WTC11 (cell line): ENCODE measurements around the gene SEPTIN10. TPM values are rescaled to one million over a fixed set of nuclear protein-coding genes. Genes with fewer than 3 reads are reported as not detected.
"Not testable (repeated sequence)": the region's sequence is repeated elsewhere in the genome, so short reads cannot be mapped to it uniquely, and the experiment has no call there.

Source experiments
- ATAC-seq: fragments of 200-7000 bp; cut with Tn5 transposase; 2 replicates; pipeline ENCODE4 v1.10.0; 2021; ENCODE audit warnings: mild to moderate bottlenecking, moderate library complexity
- CTCF ChIA-PET: fragments of 300-600 bp; sonication (Branson Sonifier 250); formaldehyde crosslinking; loops from one replicate; lab custom pipeline; 2021; ENCODE audit warnings: antibody characterized with exemption; lab: Charles Lee
- POLR2A ChIA-PET: fragments of 350-600 bp; sonication (Branson Sonifier 250); formaldehyde crosslinking; loops from one replicate; lab custom pipeline; 2021; ENCODE audit warnings: antibody characterized with exemption; lab: Charles Lee
- DNase-seq: peaks from one replicate; pipeline ENCODE4 v3.0.0; 2021; ENCODE audit warnings: low spot score
- H3K27ac Mint-ChIP-seq: 2 replicates; pipeline ENCODE4 v1.8.0; 2021; ENCODE audit warnings: mixed read lengths
- H3K27me3 Mint-ChIP-seq: 2 replicates; pipeline ENCODE4 v1.8.0; 2021; ENCODE audit warnings: low read depth, mild to moderate bottlenecking, moderate library complexity, mixed read lengths
- H3K36me3 Mint-ChIP-seq: 2 replicates; pipeline ENCODE4 v1.8.0; 2021; ENCODE audit warnings: mixed read lengths
- H3K4me1 Mint-ChIP-seq: 2 replicates; pipeline ENCODE4 v1.8.0; 2022; ENCODE audit warnings: mixed read lengths
- H3K4me3 Mint-ChIP-seq: 2 replicates; pipeline ENCODE4 v1.8.0; 2021; ENCODE audit warnings: mild to moderate bottlenecking, moderate library complexity, mixed read lengths
- H3K9me3 Mint-ChIP-seq: 2 replicates; pipeline ENCODE4 v1.8.0; 2021; ENCODE audit warnings: mixed read lengths
- CBFB ChIP-seq: sonication (generic); formaldehyde crosslinking; IDR thresholded peaks from 2 replicates; pipeline ENCODE4 v1.8.1; 2022; ENCODE audit warnings: mild to moderate bottlenecking, low read depth, missing genetic modification reagents
- GABPB1 ChIP-seq: sonication (generic); formaldehyde crosslinking; IDR thresholded peaks from 2 replicates; pipeline ENCODE4 v1.8.1; 2023; ENCODE audit warnings: mild to moderate bottlenecking, missing genetic modification reagents
- HMGA2 ChIP-seq: fragments of 250-450 bp; sonication (Bioruptor Pico); IDR thresholded peaks from 2 replicates; pipeline ENCODE4 v1.4.0; 2021; ENCODE audit warnings: mild to moderate bottlenecking, moderate library complexity
- IRF1 ChIP-seq: sonication (generic); formaldehyde crosslinking; IDR thresholded peaks from 2 replicates; pipeline ENCODE4 v1.8.0; 2023; ENCODE audit warnings: missing genetic modification reagents
- IRF2 ChIP-seq: sonication (generic); formaldehyde crosslinking; IDR thresholded peaks from 2 replicates; pipeline ENCODE4 v1.8.0; 2022; ENCODE audit warnings: low read depth, missing genetic modification reagents, borderline replicate concordance
- JAZF1 ChIP-seq: fragments of 250-450 bp; sonication (Bioruptor Pico); IDR thresholded peaks from 2 replicates; pipeline ENCODE4 v1.9.0; 2021; ENCODE audit warnings: moderate library complexity, mild to moderate bottlenecking, inconsistent platforms
- JUN ChIP-seq: sonication (generic); formaldehyde crosslinking; IDR thresholded peaks from 2 replicates; pipeline ENCODE4 v1.8.0; 2023; ENCODE audit warnings: mild to moderate bottlenecking, missing genetic modification reagents
- KAT7 ChIP-seq: sonication (generic); formaldehyde crosslinking; IDR thresholded peaks from 2 replicates; pipeline ENCODE4 v1.8.1; 2023; ENCODE audit warnings: missing genetic modification reagents, mild to moderate bottlenecking, borderline replicate concordance
- MYBL2 ChIP-seq: sonication (generic); formaldehyde crosslinking; IDR thresholded peaks from 2 replicates; pipeline ENCODE4 v1.8.1; 2023; ENCODE audit warnings: mild to moderate bottlenecking, moderate library complexity, missing genetic modification reagents
- OVOL2 ChIP-seq: fragments of 250-450 bp; sonication (Bioruptor Pico); IDR thresholded peaks from 2 replicates; pipeline ENCODE4 v1.9.0; 2021; ENCODE audit warnings: mild to moderate bottlenecking, borderline replicate concordance
- RELA ChIP-seq: sonication (generic); formaldehyde crosslinking; IDR thresholded peaks from 2 replicates; pipeline ENCODE4 v1.8.1; 2022; ENCODE audit warnings: missing genetic modification reagents, mild to moderate bottlenecking, borderline replicate concordance
- STAT6 ChIP-seq: sonication (generic); formaldehyde crosslinking; conservative IDR thresholded peaks from 2 replicates; pipeline ENCODE4 v1.8.1; 2023; ENCODE audit warnings: mild to moderate bottlenecking, low read depth, missing genetic modification reagents, moderate library complexity
- TEAD4 ChIP-seq: sonication (generic); formaldehyde crosslinking; IDR thresholded peaks from 2 replicates; pipeline ENCODE4 v1.8.0; 2022; ENCODE audit warnings: mild to moderate bottlenecking, missing genetic modification reagents
- TP53 ChIP-seq: sonication (generic); formaldehyde crosslinking; IDR thresholded peaks from 2 replicates; pipeline ENCODE4 v1.8.1; 2023; ENCODE audit warnings: mild to moderate bottlenecking, missing genetic modification reagents
- USF1 ChIP-seq: sonication (generic); formaldehyde crosslinking; IDR thresholded peaks from 2 replicates; pipeline ENCODE4 v1.8.0; 2022; ENCODE audit warnings: mild to moderate bottlenecking, missing genetic modification reagents
- ZBTB43 ChIP-seq: sonication (generic); formaldehyde crosslinking; IDR thresholded peaks from 2 replicates; pipeline ENCODE4 v1.8.1; 2023; ENCODE audit warnings: mild to moderate bottlenecking, missing genetic modification reagents
- ZNF138 ChIP-seq: sonication (generic); formaldehyde crosslinking; conservative IDR thresholded peaks from 2 replicates; pipeline ENCODE4 v1.8.1; 2022; ENCODE audit warnings: mild to moderate bottlenecking, moderate library complexity, missing genetic modification reagents
- ZNF396 ChIP-seq: fragments of 250-450 bp; sonication (Bioruptor Pico); IDR thresholded peaks from 2 replicates; pipeline ENCODE4 v1.8.0; 2021; ENCODE audit warnings: mild to moderate bottlenecking, moderate library complexity, borderline replicate concordance
- ZNF416 ChIP-seq: fragments of 250-450 bp; sonication (Bioruptor Pico); IDR thresholded peaks from 2 replicates; pipeline ENCODE4 v1.9.0; 2021; ENCODE audit warnings: mild to moderate bottlenecking, inconsistent platforms
- total RNA-seq: library from RNA; stranded (reverse); gene quantifications from 3 replicates; pipeline ENCODE4 v1.2.3, GENCODE V29; 2021
- TF ChIP-seq, protein P1 (sequence below): sonication (generic); formaldehyde crosslinking; IDR thresholded peaks from 2 replicates; pipeline ENCODE4 v1.8.1; 2022; ENCODE audit warnings: mild to moderate bottlenecking, missing genetic modification reagents, moderate library complexity, borderline replicate concordance
- TF ChIP-seq, protein P2 (sequence below): sonication (generic); formaldehyde crosslinking; IDR thresholded peaks from 2 replicates; pipeline ENCODE4 v1.8.1; 2023; ENCODE audit warnings: mild to moderate bottlenecking, missing genetic modification reagents, borderline replicate concordance

SEPTIN10 gene
- total RNA-seq, 1 experiment from 2014 or later: 86.8 TPM

DNA sequence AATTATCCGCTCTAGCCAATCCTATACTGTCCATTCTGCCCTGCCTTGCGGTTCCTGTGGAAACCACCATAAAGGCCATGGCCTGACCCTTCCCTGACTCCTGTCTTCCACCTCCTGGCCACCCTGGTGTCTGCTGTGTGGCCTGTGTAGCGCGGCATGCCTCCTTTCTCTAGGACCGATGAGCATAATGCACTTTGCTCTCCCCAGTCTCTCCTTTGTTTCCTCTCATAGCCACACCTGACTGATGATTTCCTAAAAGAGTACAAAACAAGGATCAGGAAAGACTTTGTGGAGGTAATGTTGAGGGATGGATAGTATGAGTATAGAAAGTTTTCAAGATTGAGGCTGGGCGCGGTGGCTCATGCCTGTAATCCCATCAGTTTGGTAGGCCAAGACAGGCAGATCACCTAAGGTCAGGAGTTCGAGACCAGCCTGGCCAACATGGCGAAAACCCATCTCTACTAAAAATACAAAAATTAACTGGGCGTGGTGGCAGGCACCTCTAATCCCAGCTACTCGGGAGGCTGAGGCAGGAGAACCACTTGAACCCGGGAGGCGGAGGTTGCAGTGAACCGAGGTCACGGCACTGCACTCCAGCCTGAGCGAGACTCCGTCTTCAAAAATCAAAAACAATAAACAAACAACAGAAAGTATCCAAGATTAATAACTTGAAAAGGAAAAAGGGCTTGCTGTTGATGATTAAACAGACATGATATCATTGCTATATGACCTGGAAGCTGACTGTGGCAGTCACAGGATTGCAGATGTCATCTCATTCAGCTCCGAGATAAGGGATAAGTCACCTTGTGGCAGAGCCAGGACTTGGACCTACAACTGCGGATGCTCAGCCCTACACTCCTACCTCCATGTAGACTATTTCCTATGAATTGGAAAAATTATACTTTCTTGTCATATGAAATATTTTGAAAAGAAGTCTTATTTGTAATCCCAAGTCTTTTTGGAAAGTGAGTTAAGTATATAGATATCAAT lies 17.0 kb upstream of the SEPTIN10 start:
- Mint-ChIP-seq H3K27me3 (no peaks in the 10 kb centered on the region), H3K27ac (no peak overlapping the region; the same call in 1 of the 2 replicates), H3K36me3 (no peaks in the 10 kb centered on the region), H3K9me3 (no peaks in the 10 kb centered on the region), H3K4me3 (no peak overlapping the region), H3K4me1 (no peaks in the 10 kb centered on the region)
- ATAC-seq: no peak
- ChIA-PET POLR2A (no interaction called here), CTCF (interaction anchor here (0.6 kb wide), 1 partner anchor 105 kb away, joined by 3 read pairs; no protein-coding TSS in a partner anchor)
- no peak for DNase-seq
- TF ChIP-seq OVOL2 (CRISPR knock-in tag): no peak
- no peak for TF ChIP-seq STAT6 (CRISPR knock-in tag)
- TF ChIP-seq TP53 (CRISPR knock-in tag): no peak

GRCh38 chr2:109629867-109630266 lies 16.1 kb upstream of the SEPTIN10 start:
- H3K27me3 Mint-ChIP-seq: no peaks in the 10 kb centered on the region
- no peak overlapping the region for H3K27ac Mint-ChIP-seq
- no peaks in the 10 kb centered on the region for H3K9me3 Mint-ChIP-seq
- ChIA-PET POLR2A (no interaction called here), CTCF (no interaction called here)
- ATAC-seq: no peak
- no peak overlapping the region for H3K4me3 Mint-ChIP-seq
- H3K36me3 Mint-ChIP-seq: no peaks in the 10 kb centered on the region
- TF ChIP-seq IRF1 (CRISPR knock-in tag) (no peak), ZBTB43 (CRISPR knock-in tag) (no peak), ZNF396 (CRISPR knock-in tag) (no peak), TEAD4 (no peak), OVOL2 (CRISPR knock-in tag) (no peak), ZNF416 (CRISPR knock-in tag) (no peak), JAZF1 (CRISPR knock-in tag) (no peak), GABPB1 (CRISPR knock-in tag) (no peak), KAT7 (CRISPR knock-in tag) (no peak), ZNF138 (CRISPR knock-in tag) (no peak), IRF2 (CRISPR knock-in tag) (no peak), CBFB (CRISPR knock-in tag) (no peak), USF1 (CRISPR knock-in tag) (no peak), HMGA2 (CRISPR knock-in tag) (no peak), JUN (CRISPR knock-in tag) (no peak), RELA (CRISPR knock-in tag) (no peak), MYBL2 (CRISPR knock-in tag) (no peak)
- TF ChIP-seq, protein P1, sequence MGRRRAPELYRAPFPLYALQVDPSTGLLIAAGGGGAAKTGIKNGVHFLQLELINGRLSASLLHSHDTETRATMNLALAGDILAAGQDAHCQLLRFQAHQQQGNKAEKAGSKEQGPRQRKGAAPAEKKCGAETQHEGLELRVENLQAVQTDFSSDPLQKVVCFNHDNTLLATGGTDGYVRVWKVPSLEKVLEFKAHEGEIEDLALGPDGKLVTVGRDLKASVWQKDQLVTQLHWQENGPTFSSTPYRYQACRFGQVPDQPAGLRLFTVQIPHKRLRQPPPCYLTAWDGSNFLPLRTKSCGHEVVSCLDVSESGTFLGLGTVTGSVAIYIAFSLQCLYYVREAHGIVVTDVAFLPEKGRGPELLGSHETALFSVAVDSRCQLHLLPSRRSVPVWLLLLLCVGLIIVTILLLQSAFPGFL (CRISPR knock-in tag): no peak
- TF ChIP-seq, protein P2, sequence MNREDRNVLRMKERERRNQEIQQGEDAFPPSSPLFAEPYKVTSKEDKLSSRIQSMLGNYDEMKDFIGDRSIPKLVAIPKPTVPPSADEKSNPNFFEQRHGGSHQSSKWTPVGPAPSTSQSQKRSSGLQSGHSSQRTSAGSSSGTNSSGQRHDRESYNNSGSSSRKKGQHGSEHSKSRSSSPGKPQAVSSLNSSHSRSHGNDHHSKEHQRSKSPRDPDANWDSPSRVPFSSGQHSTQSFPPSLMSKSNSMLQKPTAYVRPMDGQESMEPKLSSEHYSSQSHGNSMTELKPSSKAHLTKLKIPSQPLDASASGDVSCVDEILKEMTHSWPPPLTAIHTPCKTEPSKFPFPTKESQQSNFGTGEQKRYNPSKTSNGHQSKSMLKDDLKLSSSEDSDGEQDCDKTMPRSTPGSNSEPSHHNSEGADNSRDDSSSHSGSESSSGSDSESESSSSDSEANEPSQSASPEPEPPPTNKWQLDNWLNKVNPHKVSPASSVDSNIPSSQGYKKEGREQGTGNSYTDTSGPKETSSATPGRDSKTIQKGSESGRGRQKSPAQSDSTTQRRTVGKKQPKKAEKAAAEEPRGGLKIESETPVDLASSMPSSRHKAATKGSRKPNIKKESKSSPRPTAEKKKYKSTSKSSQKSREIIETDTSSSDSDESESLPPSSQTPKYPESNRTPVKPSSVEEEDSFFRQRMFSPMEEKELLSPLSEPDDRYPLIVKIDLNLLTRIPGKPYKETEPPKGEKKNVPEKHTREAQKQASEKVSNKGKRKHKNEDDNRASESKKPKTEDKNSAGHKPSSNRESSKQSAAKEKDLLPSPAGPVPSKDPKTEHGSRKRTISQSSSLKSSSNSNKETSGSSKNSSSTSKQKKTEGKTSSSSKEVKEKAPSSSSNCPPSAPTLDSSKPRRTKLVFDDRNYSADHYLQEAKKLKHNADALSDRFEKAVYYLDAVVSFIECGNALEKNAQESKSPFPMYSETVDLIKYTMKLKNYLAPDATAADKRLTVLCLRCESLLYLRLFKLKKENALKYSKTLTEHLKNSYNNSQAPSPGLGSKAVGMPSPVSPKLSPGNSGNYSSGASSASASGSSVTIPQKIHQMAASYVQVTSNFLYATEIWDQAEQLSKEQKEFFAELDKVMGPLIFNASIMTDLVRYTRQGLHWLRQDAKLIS (CRISPR knock-in tag): no peak
- no peak for DNase-seq
- no peaks in the 10 kb centered on the region for H3K4me1 Mint-ChIP-seq

DNA sequence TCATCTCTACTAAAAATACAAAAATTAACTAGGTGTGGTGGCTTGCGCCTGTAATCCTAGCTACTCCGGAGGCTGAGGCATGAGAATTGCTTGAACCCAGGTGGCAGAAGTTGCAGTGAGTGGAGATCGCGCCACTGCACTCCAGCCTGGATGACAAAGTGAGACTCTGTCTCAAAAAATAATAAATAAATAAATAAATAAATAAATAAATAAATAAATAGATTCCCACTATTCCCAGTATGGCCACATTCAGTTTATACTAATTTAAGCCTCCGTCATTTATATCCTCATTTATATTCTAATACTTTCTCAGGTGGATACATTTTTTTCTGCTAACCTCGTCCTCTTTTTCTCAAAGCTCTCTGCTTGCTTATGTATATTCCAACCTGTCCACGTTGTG lies 14.6 kb upstream of the SEPTIN10 start:
- H3K4me1 Mint-ChIP-seq, H3K9me3 Mint-ChIP-seq, H3K27ac Mint-ChIP-seq, CTCF ChIA-PET, H3K27me3 Mint-ChIP-seq, DNase-seq, ATAC-seq, POLR2A ChIA-PET, H3K36me3 Mint-ChIP-seq, H3K4me3 Mint-ChIP-seq: not testable (repeated sequence)
